Prostate gland (tissue), 2 donors: ENCODE data around the gene BOC.

Experiments
- POLR2A ChIP-seq: fragments of 450-650 bp; IDR thresholded peaks from one replicate; pipeline ENCODE4 v1.6.1; 2016; ENCODE audit warnings: antibody characterized with exemption, mild to moderate bottlenecking
- TF ChIP-seq, protein P1 (sequence below), 4 experiments: fragments of 200-600 bp in 2 of 4; fragments of 450-650 bp in 2 of 4; sonication (generic) in 2 of 4; IDR thresholded peaks; 1 replicate in 3 of 4; 2 replicates in 1 of 4; pipeline ENCODE4 v1.5.1; 2016 to 2019; ENCODE audit warnings: antibody characterized with exemption in 4 of 4, mild to moderate bottlenecking in 2 of 4, moderate library complexity in 2 of 4

- TF ChIP-seq, protein P1, sequence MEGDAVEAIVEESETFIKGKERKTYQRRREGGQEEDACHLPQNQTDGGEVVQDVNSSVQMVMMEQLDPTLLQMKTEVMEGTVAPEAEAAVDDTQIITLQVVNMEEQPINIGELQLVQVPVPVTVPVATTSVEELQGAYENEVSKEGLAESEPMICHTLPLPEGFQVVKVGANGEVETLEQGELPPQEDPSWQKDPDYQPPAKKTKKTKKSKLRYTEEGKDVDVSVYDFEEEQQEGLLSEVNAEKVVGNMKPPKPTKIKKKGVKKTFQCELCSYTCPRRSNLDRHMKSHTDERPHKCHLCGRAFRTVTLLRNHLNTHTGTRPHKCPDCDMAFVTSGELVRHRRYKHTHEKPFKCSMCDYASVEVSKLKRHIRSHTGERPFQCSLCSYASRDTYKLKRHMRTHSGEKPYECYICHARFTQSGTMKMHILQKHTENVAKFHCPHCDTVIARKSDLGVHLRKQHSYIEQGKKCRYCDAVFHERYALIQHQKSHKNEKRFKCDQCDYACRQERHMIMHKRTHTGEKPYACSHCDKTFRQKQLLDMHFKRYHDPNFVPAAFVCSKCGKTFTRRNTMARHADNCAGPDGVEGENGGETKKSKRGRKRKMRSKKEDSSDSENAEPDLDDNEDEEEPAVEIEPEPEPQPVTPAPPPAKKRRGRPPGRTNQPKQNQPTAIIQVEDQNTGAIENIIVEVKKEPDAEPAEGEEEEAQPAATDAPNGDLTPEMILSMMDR (IDR thresholded peaks at IDR 0.05) = no peak
- no peak for TF ChIP-seq POLR2A
Measured at GRCh38 chr3:113263020-113263419, 51.7 kb downstream of the BOC start.
